ENCODE data around the gene PLA2G1B.
"Not testable (repeated sequence)": the region's sequence is repeated elsewhere in the genome, so short reads cannot be mapped to it uniquely, and the experiment has no call there.

The PLA2G1B gene

DNA sequence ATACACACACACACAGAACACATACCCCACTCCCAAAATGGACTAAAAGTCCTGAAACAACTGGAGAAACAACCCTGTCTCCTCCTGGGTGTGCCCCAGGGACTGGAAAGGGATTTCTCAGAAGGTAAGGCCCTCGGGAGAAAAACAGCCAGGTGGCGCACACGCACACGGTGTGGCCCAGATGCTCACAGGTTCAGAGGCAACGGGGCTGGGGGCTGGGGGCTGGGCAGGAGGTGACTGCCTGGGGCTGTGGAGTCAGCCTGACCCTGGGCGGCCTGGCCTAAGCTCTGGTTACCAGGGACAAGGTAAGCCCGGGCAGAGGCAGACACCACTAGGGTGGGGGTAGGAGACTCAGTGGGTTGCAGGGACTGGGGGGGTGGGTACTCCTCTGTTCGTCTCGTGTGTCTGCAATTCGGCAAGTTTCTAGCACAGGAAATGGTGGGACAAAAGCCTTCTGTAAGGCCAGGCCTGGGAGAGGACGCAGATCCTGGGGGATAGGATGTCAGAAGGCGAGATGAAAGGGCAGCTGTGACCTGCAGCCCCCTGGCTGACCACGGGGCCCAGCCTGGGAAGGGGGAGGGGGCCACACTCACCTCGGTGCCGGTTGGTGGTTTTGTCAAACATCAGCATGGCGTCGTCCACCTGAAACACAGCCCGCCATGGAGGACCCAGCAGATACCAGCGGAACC lies 31.0 kb upstream of the PLA2G1B start:
- DNase-seq: no peak

DNA sequence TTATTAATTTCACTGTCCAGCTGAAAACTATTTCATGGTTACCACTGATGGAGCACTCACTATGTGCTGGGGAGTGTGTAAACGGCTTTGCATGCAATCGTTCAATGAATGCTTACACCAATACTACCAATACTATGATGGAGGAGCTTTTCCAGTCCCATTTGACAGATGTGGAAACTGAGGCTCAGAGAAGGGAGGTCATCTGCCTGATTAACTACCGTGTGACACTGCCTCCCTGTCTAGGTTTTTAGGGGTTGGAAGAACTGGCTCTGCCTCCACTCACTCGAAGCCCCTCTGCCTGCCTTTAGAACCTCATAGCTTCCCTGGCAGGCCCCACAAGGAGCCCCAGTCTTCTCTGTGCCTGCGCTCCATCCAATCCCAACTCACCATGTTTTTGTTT lies 29.5 kb upstream of the PLA2G1B start:
- DNase-seq: no peak

DNA sequence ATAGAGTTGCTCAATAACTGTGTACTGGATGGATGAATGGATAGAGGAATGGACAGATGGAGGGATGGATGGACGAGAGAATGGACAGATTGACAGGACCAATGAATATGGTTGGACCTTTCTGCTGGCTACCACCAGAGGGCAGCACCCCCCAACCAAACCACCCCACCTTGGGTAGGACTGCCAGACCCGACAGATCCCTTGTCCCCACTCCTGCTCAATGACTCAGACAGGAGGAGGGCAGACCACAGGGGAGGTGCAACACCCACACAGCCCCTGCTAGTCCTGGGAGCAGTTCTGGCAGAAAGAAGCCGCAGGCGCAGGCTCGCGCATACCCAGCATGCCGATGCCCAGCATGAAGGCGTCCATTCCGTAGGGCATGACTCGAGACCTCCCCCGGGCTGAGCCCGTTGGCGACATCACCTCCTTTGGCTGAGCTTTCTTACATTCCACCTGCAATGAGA lies 29.0 kb upstream of the PLA2G1B start:
- DNase-seq: peak; percentile 89

DNA sequence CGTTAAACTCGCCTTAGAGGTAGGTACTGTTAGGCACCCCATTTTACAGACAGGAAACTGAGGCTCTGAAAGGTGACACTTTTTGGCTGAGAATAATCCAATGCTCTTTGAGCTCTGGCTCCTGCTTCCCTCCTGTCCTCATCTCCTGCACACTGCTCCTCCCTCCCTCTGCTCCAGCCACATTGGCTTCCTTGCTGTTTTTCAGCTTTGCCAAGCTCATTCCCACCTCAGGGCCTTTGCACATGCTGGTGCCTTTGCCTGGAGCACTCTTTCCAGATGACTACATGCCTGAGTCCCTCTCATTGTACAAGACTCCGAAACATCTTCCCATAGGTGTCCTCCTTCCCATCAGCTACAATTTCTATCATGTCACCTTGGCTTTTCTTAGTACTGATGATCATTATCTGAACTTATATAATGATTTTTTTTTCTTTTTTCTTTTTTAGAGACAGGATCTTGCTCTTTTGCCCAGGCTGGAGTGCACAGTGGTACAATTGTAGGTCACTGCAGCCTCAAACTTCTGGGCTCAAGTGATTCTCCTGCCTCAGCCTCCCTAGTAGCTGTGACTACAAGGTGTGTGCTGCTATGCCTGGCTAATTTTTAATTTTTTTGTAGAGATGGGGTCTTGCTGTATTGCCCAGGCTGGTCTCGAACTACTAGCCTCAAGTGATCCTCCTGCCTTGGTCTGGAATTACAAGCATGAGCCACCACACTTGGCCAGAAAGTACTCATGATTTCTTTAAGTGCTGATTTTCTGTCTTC lies 26.2 kb upstream of the PLA2G1B start:
- no peak for DNase-seq

DNA sequence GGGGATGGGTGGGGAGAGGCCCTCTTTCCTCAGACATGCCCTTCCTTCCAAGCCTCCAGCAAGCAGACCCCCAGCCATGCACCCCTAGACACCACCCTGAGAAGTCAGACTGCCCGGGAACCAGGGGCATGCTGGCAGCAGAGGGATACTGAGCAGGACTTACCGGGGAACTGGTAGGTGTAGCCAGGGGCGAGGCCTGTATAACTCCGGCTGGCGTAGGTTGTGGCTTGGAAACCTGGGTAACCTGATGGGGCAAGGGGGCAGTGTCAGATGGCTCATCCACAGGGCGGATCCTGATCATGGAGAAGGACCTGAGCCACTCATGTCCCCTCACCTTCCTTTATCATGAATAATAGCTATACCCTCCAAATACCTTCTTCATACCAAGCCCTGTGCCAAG lies 25.6 kb upstream of the PLA2G1B start:
- no peak for DNase-seq

DNA sequence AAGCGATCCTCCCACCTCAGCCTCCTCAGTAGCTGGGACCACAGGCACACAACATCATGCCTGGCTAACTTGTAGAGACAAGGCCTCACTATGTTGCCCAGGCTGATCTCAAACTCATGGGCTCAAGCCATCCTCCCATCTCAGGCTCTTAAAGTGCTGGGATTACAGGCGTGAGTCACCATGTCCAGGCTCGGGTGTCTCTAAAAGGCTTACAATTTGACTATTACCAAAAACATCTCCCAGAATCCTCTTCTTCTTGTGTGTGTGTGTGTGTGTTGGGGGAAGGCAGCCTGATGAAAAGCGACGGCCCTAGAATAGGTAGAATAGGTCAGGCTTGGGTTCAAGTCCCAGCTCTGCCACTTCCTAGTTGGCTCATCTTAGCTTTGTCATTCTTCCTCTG lies 24.5 kb upstream of the PLA2G1B start:
- DNase-seq: no peak

DNA sequence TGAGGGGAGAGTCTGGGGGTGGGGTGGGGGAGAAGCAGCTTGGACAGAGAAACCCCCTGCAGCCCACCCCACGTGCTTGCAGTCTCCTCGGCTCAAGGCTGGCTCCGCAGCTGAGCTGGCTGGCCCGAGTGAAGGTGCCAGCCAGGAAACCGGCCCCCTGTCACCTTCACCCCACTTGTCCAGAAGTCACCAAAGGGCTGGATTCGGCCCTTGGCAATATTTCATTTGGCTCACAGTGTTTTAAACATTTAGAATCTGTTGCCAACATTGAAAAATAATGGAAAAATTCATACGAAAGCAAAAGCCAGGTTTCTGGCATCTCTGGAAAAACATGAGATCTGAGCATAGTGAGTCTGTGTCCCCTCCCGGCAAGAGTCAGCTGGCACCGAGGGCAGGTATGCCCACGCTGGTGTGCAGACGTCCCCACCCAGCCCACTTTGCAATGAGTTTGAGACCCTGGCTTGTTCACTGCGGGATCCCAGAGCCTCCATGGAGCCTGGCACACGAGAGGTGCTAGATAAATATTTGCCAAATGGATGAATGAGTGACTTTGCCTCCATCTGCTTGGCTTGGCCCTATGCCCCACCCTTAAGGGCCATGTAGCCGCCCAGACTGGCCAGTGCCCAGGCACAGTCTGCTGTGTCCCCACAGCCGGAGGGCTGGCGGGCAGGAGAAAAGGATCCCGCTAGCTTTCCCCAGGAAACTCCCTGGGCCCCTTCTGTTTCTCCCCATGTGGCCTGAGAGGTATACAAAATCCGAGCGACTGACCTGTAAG lies 23.2 kb upstream of the PLA2G1B start:
- no peak for DNase-seq

DNA sequence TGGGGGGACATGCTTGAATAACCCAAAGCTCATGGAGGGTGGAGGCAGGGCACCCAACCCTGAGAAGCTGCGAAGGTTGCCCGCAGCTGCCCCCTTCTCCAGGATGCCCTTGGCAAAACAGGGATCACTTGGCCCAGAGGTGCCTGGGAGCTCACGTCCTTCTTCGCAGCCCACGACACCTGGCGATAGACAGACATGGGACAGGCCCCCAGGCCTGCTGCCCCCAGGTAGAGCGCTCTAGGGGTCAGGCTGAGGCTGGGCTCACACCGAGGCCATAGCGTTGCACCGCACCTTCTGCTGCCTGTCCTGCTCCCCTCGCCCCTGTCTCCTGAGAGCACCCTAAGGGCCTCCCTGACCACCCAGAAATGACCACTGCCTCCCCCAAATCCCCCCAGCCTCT lies 20.2 kb upstream of the PLA2G1B start:
- no peak for DNase-seq

DNA sequence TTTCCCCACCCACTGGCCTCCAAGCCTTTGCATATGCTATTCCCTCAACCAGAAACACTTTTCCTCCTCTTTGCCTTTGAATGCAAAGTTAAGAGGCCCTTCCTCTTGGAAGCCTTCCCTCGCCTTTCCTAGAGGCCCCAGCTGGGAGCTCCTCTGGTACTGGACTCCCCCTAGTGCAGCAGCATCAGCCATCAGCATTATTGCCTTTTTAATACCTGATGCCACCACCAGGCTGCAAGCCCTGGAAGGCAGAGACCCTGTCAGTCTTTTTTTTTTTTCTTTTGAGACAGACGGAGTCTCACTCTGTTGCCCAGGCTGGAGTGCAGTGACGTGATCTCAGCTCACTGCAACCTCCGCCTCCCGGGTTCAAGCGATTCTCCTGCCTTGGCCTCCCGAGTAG lies 19.1 kb upstream of the PLA2G1B start:
- no peak for DNase-seq

DNA sequence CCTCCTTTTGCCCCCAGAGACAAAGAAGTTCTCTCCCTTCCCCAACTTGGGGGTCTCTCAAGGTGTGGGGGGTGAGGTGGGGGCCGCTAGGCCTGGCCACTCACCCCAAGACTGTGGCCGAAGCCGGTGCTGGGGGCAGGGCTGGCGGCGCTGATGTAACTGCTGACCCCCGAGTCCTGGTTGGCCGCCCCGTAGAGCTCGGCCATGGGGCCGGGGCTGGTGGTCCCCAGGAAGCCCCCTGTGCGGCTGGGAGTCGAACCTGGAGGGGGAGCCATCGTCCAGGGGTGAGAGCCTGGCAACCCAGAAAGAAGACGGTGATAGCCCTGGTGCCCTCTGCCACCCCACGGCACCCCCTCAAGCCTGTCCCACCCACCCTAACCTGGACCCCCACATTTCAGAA lies 18.5 kb upstream of the PLA2G1B start:
- DNase-seq: no peak

DNA sequence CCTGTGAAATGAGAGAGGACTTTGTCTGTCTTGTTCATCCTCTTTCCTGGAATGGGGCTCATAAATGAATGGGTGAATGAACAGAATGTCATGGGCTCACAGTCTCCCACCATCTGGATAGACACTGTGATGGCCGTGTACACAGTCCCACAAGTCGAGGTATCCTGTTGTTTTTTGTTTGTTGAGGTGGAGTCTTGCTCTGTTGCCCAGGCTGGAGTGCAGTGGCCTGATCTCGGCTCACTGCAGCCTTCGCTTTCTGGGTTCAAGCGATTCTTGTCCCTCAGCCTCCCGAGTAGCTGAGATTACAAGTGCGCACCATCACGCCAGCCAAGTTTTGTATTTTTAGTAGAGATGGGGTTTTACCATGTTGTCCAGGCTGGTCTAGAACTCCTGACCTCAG lies 16.1 kb upstream of the PLA2G1B start:
- no peak for DNase-seq

DNA sequence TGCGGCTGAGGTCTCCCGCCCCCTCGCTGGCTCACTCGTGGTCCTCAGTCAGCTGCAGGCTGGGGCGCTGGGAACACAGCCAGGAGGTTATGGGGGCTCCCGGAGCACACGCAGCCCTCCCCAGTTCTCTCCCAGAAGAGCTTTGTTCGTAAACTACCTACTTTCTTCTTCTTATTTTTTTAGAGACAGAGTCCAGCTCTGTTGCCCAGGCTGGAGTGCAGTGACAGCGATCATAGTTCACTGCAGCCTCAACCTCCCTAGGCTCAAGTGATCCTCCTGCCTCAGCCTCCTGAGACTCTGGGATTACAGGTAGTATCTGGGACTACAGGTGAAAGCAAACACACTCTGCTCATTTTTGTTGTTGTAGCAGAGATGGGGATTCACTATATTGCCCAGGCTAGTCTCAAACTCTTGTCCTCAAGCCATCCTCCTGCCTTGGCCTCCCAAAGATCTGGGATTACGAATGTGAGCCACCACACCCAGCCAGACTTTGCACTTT lies 15.5 kb upstream of the PLA2G1B start:
- no peak for DNase-seq

DNA sequence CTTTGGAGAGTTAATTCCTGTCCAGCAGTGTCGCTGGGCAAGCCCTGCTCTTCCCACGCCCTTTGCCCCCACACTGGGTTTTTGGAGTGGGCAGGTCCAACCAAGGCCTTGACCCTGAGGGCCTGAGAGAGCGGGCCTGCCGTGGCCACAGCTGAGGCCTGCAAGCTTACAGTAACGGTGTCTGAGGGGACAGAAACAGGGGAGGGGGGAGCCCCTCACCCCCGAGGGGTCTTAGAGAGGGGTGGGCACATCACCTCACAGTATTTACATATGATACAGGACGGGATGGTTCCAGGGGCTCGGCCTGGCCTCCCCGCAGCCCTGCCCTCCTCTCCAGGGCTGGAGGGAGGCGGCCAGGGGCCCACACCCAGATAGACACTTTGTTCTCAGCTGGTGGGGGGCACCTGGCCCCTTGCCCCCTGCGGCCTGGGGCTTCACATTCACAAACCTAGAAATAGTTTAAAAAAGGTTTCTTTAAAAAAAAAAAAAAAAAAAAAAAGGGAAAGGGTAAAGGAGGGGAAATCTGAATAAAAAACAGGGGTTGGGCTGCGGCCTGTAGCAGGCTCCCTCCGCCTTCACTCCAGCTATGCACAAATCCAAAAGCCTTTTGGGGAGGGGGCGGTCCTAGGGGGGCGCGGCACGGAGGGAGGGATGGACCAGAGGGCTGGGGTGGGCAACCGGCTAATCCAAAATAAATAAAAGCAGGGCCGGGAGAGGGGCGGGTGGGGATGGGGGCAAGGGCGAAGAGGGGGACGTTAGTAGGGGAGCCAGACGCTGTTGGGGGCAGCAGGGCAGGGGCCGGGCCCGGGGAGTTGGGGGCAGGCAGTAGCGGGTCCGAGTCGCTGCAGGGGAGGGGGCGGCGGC lies 14.8 kb upstream of the PLA2G1B start:
- no peak for DNase-seq

DNA sequence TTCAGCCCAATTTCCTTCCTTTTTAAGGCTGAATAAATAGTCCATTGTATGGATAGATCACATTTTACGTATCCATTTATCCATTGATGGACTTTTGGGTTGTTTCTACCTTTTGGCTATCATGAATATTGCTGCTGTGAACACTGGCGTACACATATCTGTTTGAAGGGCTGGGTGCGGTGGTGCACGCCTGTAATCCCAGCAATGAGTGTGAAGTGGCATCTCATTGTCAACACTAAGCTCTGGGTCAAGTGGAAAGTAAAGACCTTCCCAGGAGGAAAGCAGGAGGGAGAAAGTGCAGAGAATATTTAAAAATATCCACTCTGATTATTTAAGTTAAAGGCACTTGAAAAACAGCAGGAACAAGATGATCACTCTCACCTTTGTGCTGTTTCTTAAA lies 11.7 kb upstream of the PLA2G1B start:
- no peak for DNase-seq

DNA sequence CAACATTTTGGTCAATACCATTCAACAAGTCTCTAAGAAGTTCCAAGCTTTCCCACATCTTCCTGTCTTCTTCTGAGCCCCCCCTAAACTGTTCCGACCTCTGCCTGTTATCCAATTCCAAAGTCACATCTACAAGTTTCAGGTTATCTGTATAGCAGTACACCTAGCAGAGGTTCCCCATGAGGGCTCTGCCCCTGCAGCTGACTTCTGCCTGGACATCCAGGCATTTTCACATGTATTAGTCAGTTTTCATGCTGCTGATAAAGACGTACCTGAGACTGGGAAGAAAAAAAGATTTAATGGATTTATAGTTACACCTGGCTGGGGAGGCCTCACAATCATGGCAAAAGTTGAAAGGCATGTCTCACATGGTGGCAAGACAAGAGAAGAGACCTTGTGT lies 10.2 kb upstream of the PLA2G1B start:
- no peak for DNase-seq

DNA sequence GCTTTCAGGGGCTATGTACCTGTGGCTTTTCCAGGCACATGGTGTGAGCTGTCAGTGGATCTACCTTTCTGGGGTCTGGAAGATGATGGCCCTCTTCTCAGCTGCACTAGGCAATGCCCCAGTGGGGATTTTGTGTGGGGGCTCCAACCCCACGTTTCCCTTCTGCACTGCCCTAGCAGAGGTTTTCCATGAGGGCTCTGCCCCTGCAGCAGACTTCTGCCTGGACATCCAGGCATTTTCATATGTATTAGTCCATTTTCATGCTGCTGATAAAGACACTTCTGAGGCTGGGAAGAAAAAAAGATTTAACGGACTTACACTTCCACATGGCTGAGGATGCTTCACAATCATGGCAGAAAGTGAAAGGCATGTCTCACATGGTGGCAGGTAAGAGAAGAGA lies 8.8 kb upstream of the PLA2G1B start:
- DNase-seq: not testable (repeated sequence)

DNA sequence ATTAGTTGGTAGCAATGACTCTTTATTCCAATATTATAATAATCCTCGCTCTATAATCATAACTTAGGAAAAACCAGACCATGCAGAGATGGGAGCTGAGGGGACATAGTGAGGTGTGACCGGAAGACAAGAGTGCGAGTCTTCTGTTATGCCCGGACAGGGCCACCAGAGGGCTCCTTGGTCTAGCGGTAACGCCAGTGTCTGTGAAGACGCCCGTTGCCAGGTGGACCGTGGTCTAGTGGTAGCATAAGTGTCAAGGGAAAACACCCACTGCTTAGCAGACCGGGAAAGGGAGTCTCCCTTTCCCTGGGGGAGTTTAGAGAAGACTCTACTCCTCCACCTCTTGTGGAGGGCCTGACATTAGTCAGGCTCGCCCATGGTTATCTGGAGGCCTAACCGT lies 7.9 kb upstream of the PLA2G1B start:
- DNase-seq: peak; percentile 66

DNA sequence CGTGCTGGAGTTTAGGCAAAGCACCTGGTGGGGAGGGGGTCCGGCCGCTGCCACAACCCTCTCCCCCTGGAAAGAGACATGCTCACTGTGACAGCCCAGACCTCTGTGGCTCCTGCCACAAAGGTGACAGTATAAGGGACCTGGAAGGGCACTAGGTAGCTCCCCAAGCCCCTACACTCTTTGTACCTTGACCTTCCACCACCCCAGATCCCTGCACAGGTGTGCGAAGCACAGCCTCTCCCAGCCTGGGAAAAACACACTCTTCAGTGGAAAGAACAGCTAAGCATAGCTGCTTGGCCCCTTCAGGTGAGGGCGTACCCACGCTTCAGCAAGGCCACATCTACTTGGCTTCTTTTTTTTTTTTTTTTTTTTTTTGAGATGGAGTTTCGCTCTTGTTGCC lies 4.9 kb upstream of the PLA2G1B start:
- no peak for DNase-seq

DNA sequence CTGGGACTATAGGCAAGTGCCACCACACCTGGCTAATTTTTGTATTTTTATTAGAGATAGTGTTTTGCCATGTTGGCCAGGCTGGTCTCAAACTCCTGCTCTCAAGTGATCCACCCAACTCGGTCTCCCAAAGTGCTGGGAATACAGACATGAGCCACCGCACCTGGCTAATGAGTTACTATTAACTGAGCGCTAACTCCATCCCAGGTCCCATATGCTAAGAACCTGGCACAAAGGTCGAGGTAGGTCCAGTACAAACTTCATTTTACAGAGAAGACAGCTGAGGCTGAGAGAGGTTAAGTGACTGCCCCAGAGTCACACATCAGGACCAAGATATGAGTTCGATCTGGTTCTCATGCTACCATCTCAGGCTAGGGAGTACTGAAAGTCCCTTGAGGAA lies 4.5 kb upstream of the PLA2G1B start:
- DNase-seq: no peak

DNA sequence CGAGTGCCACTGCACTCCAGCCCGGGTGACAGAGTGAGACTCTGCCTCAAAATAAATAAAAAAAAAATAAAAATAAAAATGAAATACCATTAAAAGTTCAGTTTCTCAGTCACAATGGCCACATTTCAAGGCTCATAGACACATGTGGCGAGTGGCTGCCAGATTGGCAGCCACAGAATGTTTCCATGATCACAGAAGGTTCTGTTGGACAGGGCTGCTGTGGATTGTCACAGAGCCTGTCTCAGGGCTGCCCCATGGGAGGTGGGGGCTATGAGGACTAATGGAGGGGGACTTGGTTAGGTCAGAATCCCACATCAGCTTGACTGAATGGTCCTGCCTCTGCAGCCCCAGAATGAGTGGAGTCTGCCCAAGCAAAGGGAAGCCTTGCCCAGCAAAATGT lies 3.8 kb upstream of the PLA2G1B start:
- DNase-seq: no peak

DNA sequence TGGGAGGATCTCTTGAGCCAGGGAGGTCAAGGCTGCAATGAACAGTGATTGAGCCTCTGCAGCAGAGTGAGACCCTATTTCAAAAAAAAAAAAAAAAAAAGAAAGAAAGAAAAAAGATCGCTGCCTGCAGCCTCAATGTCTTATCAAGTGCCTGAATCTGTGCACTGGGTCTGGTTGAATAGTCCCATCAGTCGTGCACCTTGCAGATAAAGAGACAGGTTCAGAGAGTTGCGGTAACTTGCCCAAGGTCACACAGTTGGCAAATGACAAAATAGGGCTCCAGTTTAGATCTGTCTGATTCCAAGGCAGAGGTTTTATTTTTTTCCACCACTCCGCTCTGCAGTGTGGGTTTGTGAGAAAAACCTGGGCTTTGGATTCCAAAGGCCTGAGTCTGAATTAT lies 649 bp upstream of the PLA2G1B start:
- no peak for DNase-seq

DNA sequence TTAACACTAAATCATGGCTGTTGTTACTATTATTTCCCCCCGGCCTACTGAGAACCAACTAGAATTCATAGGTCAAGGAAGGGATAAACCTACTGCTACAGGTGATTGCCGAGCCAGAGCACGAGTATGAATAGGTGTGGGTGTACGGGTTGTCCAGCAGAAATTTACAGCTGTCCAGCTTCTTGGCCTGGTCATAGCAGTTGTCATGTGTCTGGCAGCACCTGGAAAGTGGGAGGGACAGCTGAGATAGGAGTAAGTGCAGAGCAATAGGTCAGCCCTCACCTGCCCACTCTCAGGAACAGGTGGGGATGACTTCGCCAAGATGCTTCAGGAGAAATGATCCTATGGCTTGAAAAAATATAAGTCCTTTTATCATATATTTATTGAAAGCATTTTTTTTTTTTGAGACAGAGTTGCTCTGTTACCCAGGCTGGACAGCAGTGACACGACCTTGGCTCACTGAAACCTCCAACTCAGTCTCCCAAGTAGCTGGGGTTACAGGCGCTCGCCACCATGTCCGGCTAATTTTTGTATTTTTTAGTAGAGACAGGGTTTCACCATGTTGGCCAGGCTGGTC lies 2.6 kb downstream of the PLA2G1B start:
- no peak for DNase-seq

All from activated CD8-positive, alpha-beta memory T cell treated with anti-CD3 and anti-CD28 coated beads, Interleukin-2, amount 50 U/mL, for 48 hours (primary cell).